Body of pancreas (tissue), 4 donors: ENCODE results near the gene ZMYND11.

Experiments
- CTCF ChIP-seq, 7 experiments: fragments of 450-650 bp in 4 of 7; fragments of 200-600 bp in 3 of 7; sonication (generic) in 3 of 7; IDR thresholded peaks; one replicate each; pipeline ENCODE4 v1.5.1; 2016 to 2019; ENCODE audit warnings: antibody characterized with exemption in 7 of 7
- POLR2A ChIP-seq, 3 donors: fragments of 450-650 bp; IDR thresholded peaks; one replicate each; pipeline ENCODE4 v1.6.1; 2016; ENCODE audit warnings: antibody characterized with exemption in 3 of 3, mild to moderate bottlenecking in 2 of 3

- TF ChIP-seq CTCF (IDR thresholded peaks at IDR 0.05), result no peak
- no peak for TF ChIP-seq POLR2A (IDR thresholded peaks at IDR 0.05)
These were observed 51.7 kb downstream of the ZMYND11 start for GRCh38 chr10:186911-187310.
